LHCN-M2 (cell line): ENCODE data around the gene BCKDHA. TPM values are rescaled to one million over a fixed set of nuclear protein-coding genes. Genes with fewer than 3 reads are reported as not detected.
A peak's percentile ranks its signal among the peaks of the same experiment; 100 is the strongest.
"Not testable (repeated sequence)": the region's sequence is repeated elsewhere in the genome, so short reads cannot be mapped to it uniquely, and the experiment has no call there.

Experiments
- DNase-seq: peaks from one replicate; pipeline ENCODE4 v3.0.0-alpha.2; 2012; ENCODE audit warnings: low read depth
- total RNA-seq: library from RNA; depleted of rRNA; stranded (reverse); fragments of >200 nt; gene quantifications from 2 replicates; pipeline ENCODE4 v1.2.3, GENCODE V29; 2014; rRNA removed

The BCKDHA gene
- total RNA-seq, 1 experiment from 2014 or later, result 38.6 TPM

DNA sequence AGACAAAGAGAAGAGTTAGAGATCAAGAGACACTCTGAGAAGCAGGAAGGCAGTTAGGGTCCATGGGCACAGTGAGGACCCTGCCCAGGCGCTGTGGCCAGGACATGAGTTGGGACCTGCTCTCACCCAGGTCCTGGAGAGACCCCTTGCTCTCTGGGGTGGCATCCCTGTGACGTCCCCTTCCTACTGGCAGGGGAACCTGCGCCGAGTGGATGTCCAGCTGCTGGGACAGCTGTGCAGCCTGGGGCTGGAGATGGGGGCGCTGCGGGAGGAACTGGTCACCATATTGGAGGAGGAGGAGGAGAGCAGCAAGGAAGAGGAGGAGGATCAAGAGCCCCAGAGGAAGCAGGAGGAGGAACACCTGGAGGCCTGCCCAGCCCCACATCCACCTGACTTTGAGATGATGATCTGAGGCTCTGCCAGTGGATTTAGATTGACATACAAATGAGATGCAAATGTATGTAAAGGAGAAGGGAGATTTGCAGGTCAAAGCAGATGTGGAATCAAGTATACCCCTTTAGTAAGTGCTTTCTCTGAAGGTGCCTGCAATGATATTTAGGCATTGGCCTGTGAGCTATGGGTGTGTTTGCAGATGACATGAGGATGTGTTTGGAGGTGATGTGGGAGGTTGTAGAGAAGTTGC lies 46.3 kb downstream of the BCKDHA start:
- no peak for DNase-seq

GRCh38 chr19:41445575-41445974 lies 48.0 kb downstream of the BCKDHA start:
- no peak for DNase-seq

DNA sequence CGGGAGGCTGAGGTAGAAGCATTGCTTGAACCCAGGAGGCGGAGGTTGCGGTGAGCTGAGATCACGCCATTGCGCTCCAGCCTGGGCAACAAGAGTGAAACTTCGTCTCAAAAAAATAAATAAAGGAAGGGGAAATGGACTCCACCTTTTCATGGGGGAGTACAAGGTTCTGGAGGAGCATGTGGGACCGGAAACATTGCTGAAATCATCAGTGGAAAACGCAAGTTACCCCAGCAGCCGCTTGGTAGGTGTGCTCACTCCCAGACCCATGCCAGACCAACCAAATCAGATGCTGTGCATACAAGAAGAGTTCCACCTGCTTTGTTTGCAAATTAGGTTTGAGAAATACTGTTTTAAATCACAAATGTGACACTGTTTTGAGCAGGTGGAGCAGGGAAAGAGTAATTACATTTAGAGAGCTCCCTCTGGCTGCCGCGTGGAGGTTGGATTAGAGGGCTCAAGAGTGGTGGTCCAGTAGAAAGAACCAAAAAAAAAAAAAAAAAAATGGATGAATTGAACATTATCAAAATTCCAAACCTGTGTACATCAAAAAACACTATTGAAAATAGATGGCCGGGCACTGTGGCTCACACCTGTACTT lies 50.2 kb downstream of the BCKDHA start:
- DNase-seq, result no peak

DNA sequence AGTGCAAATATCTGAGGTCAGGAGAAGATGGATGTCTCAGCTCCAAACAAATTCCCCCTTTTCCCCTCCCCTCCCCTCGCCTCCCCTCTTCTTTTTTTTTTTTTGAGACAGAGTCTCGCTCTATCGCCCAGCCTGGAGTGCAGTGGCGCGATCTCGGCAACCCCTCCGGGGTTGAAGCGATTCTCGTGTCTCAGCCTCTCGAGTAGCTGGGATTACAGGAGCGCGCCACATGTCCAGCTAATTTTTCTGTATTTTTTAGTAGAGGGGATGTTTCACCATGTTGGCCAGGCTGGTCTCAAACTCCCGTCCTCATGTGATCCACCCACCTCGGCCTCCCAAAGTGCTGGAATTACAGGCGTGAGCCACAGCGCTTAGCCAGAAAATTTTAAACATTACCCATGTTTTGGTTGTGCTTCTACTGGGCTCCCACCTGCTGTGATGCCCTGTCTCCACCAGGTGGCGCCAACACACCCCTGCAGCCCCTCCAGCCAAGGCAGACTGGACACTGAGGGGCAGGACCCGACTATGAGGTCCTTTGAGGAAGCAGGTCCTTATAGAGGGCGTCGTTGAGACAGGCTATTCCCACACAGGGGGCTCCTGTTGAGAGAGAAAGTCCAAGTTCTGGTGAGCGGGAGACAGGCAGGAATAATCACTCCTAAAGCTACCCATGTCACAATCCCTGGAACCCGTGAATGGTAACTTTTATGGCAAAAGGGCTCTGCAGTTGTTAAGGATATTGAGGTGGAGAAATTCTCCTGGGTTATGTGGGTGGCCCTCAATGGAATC lies 51.7 kb downstream of the BCKDHA start:
- peak; percentile 52 for DNase-seq

DNA sequence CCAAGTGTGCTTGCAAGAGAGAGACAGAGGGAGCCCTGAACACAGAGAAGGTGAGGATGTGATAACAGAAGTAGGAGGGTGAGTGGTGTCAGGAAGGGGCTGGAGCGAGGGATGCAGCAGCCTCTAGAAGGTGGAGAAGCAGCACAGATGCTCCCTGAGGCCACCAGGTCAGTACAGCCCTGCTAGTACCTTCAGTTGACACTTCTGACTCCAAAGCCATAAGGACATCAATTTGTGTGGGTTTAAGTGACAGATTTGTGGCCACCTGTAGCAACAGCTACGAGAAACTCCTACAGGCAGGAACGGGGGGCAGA lies 52.2 kb downstream of the BCKDHA start:
- no peak for DNase-seq

DNA sequence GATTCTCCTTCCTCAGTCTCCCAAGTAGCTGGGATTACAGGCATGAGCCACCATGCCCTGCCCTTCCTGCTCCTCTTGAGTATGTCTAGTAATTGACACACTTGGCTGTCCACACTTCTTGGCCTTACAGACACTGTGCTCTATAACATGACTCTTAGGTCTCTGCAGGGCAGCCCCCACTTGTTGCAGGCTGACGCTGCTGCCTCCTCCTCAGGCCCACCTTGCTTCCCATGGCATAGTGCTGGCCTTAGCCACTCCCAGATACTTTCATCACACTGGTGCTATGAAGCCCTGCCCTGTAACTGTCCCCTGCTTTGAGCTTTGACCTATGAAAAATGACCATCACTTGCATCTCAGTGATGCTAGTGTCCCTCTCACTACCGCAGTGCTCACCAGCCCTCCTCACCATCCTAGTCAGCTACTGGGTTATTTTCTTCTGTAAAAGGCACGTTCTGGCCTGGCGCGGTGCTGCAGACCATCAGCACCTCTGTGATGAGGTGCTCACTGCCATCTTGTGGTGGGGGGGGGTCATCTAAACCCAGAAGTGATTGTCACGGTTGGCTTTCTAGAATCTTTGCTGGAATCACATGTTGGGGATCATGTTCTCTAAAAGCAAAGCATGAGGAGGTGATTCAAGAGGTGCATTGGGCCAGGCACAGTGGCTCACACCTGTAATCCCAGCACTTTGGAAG lies 55.1 kb downstream of the BCKDHA start:
- DNase-seq, result no peak

GRCh38 chr19:41455936-41456335 lies 58.3 kb downstream of the BCKDHA start:
- DNase-seq, result no peak

DNA sequence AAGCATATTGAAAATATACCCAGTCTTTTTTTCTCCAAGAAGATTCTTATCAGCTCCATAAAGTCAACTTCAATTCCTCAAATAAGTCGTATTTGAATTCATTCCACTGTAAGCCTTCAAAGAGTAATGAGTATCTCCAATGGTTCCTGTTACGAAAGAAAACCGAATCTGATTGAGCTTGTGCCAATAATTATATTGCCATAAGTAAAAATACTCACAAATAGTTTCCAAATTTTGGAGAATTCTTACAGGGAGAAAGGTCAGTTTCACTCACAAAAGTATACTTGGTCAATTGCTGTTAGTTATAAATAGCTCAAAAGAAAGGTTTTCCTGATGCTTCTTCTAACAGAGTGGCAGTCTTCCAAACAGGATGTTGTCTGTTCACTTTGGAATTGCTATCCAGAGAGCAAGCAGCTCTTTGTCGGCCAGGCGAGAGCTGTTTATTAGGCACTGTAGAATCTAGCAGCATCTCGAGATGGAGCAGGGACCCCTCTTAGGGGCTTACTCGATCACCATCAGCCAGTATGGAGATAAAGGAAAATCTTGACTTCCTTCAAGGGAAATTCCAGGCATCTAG lies 58.8 kb downstream of the BCKDHA start:
- peak; percentile 8 for DNase-seq

DNA sequence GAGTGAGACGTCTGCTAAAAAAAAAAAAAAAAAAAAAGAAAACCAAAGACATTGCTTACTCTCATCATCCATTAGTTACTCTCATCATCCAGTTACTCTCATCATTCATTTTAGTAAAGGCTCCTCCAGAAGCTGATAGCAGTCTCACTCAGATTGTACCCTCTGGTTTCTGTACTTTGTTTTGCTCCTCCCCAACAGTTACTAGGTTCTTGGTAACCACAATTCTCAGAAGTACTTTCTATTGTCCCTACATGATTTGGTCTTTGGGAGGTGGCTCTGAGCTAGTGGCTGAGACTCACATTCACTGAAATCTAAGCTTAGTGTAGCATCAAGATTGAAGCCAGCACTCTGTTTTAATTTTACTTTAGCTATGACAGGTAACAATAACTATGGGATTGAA lies 59.6 kb downstream of the BCKDHA start:
- DNase-seq, result no peak

DNA sequence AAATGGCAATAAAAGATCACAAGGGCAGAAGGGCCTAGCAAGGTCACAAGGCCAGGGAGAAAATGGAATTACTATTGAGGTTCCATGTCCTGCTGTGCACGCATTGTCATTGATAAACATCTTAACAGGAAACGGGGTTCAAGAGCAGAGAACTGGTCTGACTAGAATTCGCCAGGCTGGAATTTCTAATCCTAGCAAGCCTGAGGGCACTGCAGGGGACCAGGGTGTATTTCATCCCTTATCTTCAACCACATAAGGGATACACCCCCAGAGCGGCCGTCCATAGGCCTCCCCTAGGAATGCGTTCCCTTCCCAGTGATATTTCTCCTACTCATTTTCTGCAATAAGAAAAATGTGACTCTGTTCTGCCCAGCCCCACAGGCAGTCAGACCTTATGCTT lies 64.9 kb downstream of the BCKDHA start:
- DNase-seq, result no peak

DNA sequence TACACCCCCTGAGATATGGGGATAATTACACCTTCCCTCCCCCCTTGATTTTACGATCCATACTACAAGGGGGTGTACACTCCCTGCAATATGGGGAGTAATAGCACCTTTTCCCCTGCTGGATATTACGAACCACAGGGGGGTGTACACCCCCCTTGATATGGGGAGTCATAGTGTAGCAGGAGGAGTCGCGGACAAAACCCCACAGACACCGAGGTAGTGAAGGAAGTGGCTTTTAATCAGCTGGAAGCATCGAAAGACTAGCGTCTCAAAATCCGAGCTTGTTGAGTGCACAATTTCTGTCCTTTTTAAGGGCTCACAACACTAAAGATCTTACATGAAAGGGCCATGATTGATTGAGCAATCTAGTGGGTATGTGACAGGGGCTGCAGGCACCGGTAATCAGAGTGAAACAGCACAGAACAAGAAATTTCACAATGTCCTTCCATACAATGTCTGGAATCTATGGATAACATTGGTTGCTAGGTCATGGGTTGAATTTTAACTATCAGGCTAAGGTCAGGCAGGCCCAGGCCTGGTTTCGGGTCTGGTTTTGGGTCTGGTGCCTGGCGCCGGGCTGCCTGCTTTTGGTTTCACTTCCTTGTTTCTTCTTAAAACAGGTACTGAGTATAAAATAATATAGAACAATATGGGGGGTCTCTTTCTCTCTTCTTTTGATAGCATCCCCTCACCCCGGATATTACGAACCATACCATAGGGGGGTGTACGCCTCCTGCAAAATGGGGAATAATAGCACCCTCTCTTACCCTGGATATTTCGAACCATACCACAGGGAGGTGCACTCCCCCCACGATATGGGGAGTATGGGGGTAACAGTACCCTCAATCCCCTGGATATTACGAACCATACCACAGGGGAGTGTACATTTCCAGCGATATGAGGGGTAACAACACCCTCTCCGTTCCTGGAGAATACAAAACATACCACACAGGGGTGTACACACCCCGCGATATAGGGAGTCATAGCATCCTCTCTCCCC lies 65.9 kb downstream of the BCKDHA start:
- not testable (repeated sequence) for DNase-seq

Other genes with a start within 250 kb of the BCKDHA start
- not detected in 2 replicates for gene CYP2S1, start 204.6 kb upstream of the BCKDHA start, total RNA-seq
- gene AXL, start 178.6 kb upstream of the BCKDHA start, total RNA-seq, result 254 and 297 TPM in 2 replicates
- gene HNRNPUL1, start 133.4 kb upstream of the BCKDHA start, total RNA-seq, result 153 and 159 TPM in 2 replicates
- 10.2 and 15.3 TPM in 2 replicates for gene CCDC97, start 87.6 kb upstream of the BCKDHA start, total RNA-seq
- gene TGFB1, start 43.9 kb upstream of the BCKDHA start, total RNA-seq, result 11.6 and 11.7 TPM in 2 replicates
- 3.7 and 5.3 TPM in 2 replicates for gene B9D2, start 33.7 kb upstream of the BCKDHA start, total RNA-seq
- 1.2 and 3.5 TPM in 2 replicates for gene TMEM91, start 21.3 kb upstream of the BCKDHA start, total RNA-seq
- gene EXOSC5, start 459 bp upstream of the BCKDHA start, total RNA-seq, result 28.6 and 33.0 TPM in 2 replicates
- gene B3GNT8, start 29.6 kb downstream of the BCKDHA start, total RNA-seq, result not detected in 2 replicates
- 52.1 and 53.6 TPM in 2 replicates for gene DMAC2, start 42.1 kb downstream of the BCKDHA start, total RNA-seq
- gene ERICH4, start 45.3 kb downstream of the BCKDHA start, total RNA-seq, result not detected in 2 replicates
- not detected in 2 replicates for gene CEACAM21, start 178.3 kb downstream of the BCKDHA start, total RNA-seq
- gene CEACAM4, start 229.3 kb downstream of the BCKDHA start, total RNA-seq, result not detected in 2 replicates